HG02610 (cell line): ENCODE results near the gene C3orf62.

Experiments used
- ATAC-seq: cut with Tn5 transposase; IDR thresholded peaks from one replicate; pipeline ENCODE4 v1.9.1; 2021; ENCODE audit warnings: mild to moderate bottlenecking, moderate library complexity; ENCODE audit not compliant: unreplicated experiment

Gene C3orf62

GRCh38 chr3:49276475-49277382 lies at the start of gene C3orf62:
TSS of gene C3orf62 (minus strand) at chr3:49277232. CDS start at chr3:49276872, 360 bp downstream.
- ATAC-seq: peak; percentile 65

GRCh38 chr3:49324768-49325167 lies 47.7 kb upstream of the C3orf62 start:
- no peak for ATAC-seq

GRCh38 chr3:49316696-49317457 lies 39.8 kb upstream of the C3orf62 start:
- ATAC-seq: no peak

- no peak for ATAC-seq
Measured at GRCh38 chr3:49313896-49314688, 37.1 kb upstream of the C3orf62 start.

GRCh38 chr3:49311283-49311682 lies 34.3 kb upstream of the C3orf62 start:
- ATAC-seq: no peak

GRCh38 chr3:49310677-49311076 lies 33.6 kb upstream of the C3orf62 start:
- ATAC-seq: no peak

- ATAC-seq: no peak
Measured at GRCh38 chr3:49305608-49306007, 28.6 kb upstream of the C3orf62 start.

- ATAC-seq: no peak
Measured at GRCh38 chr3:49302613-49303012, 25.6 kb upstream of the C3orf62 start.

GRCh38 chr3:49300595-49300994 lies 23.6 kb upstream of the C3orf62 start:
- no peak for ATAC-seq

- no peak for ATAC-seq
Measured at GRCh38 chr3:49298511-49298910, 21.5 kb upstream of the C3orf62 start.

- ATAC-seq: no peak
Measured at GRCh38 chr3:49296781-49297411, 19.9 kb upstream of the C3orf62 start.

GRCh38 chr3:49295489-49296058 lies 18.5 kb upstream of the C3orf62 start:
- ATAC-seq: no peak

GRCh38 chr3:49294343-49294742 lies 17.3 kb upstream of the C3orf62 start:
- ATAC-seq: no peak

GRCh38 chr3:49283997-49284396 lies 7.0 kb upstream of the C3orf62 start:
- no peak for ATAC-seq

- ATAC-seq: no peak
Measured at GRCh38 chr3:49279376-49279775, 2.3 kb upstream of the C3orf62 start.

GRCh38 chr3:49278548-49278947 lies 1.5 kb upstream of the C3orf62 start:
- ATAC-seq: no peak

- ATAC-seq: no peak
Measured at GRCh38 chr3:49277383-49277775, 347 bp upstream of the C3orf62 start.

GRCh38 chr3:49273825-49274532 lies 3.1 kb downstream of the C3orf62 start:
- ATAC-seq: no peak

GRCh38 chr3:49271047-49271446 lies 6.0 kb downstream of the C3orf62 start:
- no peak for ATAC-seq

- ATAC-seq: no peak
Measured at GRCh38 chr3:49270156-49270500, 6.9 kb downstream of the C3orf62 start.
